GM03348 (cell line): ENCODE results near the gene TERT.
"Not testable (repeated sequence)": the region's sequence is repeated elsewhere in the genome, so short reads cannot be mapped to it uniquely, and the experiment has no call there.

Experiments
- DNase-seq: peaks from one replicate; pipeline ENCODE4 v3.0.0; 2012; ENCODE audit warnings: low spot score

The TERT gene

GRCh38 chr5:1278656-1279442 is 16.0 kb downstream of the TERT start:
- no peak for DNase-seq

GRCh38 chr5:1278216-1278615 is 16.7 kb downstream of the TERT start:
- no peak for DNase-seq

GRCh38 chr5:1277781-1278180 is 17.1 kb downstream of the TERT start:
- no peak for DNase-seq

GRCh38 chr5:1277331-1277730 is 17.5 kb downstream of the TERT start:
- no peak for DNase-seq

GRCh38 chr5:1276930-1277329 is 17.9 kb downstream of the TERT start:
- no peak for DNase-seq

- not testable (repeated sequence) for DNase-seq
Measured at GRCh38 chr5:1275397-1276391, 19.2 kb downstream of the TERT start.

- DNase-seq, result no peak
Measured at GRCh38 chr5:1274471-1274870, 20.4 kb downstream of the TERT start.

- DNase-seq, result no peak
Measured at GRCh38 chr5:1273745-1274144, 21.1 kb downstream of the TERT start.

GRCh38 chr5:1272201-1272600 is 22.7 kb downstream of the TERT start:
- no peak for DNase-seq

- no peak for DNase-seq
Measured at GRCh38 chr5:1270933-1271914, 23.6 kb downstream of the TERT start.

- DNase-seq, result no peak
Measured at GRCh38 chr5:1270426-1270825, 24.4 kb downstream of the TERT start.

GRCh38 chr5:1268666-1269065 is 26.2 kb downstream of the TERT start:
- no peak for DNase-seq

- no peak for DNase-seq
Measured at GRCh38 chr5:1268056-1268455, 26.8 kb downstream of the TERT start.

- DNase-seq, result not testable (repeated sequence)
Measured at GRCh38 chr5:1267464-1267863, 27.4 kb downstream of the TERT start.

GRCh38 chr5:1266791-1267190 is 28.1 kb downstream of the TERT start:
- no peak for DNase-seq

GRCh38 chr5:1265461-1266455 is 29.1 kb downstream of the TERT start:
- no peak for DNase-seq

GRCh38 chr5:1265026-1265425 is 29.8 kb downstream of the TERT start:
- DNase-seq, result no peak

GRCh38 chr5:1264211-1264610 is 30.7 kb downstream of the TERT start:
- DNase-seq, result no peak

- no peak for DNase-seq
Measured at GRCh38 chr5:1262381-1262780, 32.5 kb downstream of the TERT start.

GRCh38 chr5:1261643-1262042 is 33.2 kb downstream of the TERT start:
- DNase-seq, result no peak
